SH-SY5Y (cell line): ENCODE data around the gene PCDH9.

Experiments
- GATA2 ChIP-seq: IDR thresholded peaks from 2 replicates; pipeline ENCODE4 v1.6.1; 2011; ENCODE audit warnings: mild to moderate bottlenecking, low read depth, low read length
- GATA3 ChIP-seq: IDR thresholded peaks from 2 replicates; pipeline ENCODE4 v1.6.1; 2011; ENCODE audit warnings: low read depth, mild to moderate bottlenecking, low read length, moderate library complexity

Gene PCDH9

DNA sequence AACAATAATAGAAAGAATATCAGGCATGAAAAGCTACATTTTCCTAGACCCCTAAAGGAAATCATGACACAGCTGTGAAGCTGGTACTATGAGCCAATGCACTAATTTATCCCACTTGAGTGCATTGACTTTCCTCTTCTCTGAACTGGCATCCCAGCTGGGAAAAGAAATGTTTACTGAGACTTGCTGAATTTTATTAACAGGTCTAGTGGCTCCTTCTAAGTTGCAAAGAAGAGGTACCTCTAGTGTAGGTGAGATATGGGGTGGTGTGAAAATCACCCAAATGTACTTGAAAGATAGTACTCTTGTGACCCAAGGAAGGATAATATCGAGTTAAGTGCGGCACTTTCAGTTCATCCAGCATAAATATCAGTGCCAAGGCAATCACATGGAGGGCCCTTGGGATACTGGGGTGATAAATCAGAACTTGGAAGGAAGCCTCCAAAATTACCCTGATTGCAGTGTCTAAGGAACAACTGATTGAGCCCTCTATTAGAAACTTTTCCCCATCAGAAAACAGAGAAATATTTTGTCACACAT is 369.2 kb downstream of the PCDH9 start:
- TF ChIP-seq GATA3, result no peak

DNA sequence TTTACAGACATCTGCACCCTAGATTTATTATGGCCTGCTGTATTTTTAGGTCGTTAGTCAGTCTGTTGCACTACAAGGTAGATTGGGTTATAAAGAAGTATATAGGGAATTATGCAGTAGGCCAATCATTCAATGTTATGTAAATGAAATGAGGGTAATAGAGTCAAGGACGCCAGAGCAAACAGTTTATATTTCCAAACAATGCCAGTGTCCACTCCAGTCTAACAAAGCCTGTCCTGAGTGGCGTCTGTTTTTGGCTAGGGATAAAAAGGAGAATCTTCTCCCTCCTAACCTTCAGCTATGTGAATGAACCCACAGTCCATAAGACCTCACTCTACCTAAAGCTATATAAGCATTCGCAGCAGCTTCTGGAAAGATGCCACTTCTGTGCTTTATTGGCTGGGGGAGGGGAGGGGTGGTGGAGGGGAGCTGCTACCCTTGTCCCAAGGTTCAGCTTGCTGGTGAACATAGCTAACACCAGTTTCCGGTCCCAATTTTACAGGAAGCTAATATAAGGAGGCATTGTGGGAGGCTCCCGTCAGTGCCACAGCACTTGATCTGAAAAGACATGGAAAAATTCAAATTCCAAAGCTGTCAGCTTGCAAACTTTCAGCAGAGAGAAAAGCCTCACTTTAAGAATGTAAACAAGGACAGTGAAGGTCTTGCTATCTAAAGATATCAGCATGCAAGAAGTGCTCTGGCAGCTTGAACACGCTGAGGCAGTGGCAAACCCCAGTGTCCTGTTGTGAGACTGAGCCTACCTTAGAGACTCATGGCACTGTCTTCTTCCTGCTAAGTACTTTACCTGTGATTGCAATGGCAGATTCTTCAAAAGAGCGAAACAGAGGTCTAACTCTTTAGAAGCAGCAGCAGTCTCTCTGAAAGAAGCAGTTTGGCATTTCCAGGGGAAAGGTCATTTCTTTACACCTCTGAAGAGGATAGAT is 369.9 kb downstream of the PCDH9 start:
- TF ChIP-seq GATA3 (no peak), GATA2 (no peak)

DNA sequence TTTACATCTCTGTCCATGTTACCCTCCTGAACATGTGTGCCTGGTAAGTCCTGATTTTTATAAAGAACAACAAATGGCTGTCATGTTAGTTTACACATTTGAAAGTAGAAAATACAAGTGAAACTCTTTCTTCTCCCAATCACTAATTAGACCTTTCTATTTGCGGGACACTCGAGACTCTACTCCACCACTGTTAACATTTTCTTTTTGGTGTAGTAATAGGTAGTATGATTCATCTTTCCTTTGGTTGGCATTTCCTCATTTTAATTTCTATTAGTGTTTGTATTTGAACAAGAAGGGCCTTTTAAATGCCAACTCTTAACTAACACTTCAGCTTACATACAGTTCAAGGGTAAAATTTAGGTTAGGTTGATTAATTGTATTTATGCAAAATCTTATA is 371.1 kb downstream of the PCDH9 start:
- TF ChIP-seq GATA2 (no peak), GATA3 (no peak)

DNA sequence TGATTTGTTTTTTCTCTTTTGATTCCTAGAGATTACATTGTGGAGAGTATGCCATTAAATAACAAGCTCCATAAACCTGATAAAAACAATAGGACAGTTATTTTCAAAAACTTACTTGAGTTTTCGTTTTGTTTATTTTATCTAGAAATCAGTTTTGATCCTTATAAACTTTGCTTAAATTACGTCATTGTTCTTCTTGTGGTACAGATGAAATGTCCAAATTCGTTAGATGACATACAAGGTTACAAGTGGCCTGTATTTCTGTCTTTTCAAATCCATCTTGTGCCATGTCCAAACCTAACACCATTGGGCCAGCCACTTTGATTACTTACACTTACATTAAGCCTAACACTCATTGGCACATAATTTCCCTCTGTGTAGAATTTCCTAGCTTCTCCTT is 372.0 kb downstream of the PCDH9 start:
- TF ChIP-seq GATA2, result no peak
- no peak for TF ChIP-seq GATA3

DNA sequence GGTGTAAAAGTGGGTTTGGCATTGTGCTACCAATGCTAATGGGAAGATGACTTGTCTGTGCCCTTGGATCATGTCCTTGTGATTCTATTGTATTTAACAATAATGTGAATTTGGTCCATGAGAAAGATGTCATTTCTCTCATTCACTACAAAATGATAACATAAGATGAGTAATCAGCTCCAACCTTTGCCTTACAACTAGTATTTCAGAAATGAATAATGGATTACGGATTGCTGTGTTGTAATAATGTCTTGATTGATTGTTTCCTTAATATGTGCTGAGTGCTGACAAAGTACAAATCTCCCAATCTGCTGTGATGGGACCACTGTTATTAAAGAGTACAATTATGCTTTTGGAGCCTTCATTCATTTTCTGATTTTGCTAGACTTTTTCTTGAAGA is 375.0 kb downstream of the PCDH9 start:
- no peak for TF ChIP-seq GATA2
- TF ChIP-seq GATA3, result no peak

DNA sequence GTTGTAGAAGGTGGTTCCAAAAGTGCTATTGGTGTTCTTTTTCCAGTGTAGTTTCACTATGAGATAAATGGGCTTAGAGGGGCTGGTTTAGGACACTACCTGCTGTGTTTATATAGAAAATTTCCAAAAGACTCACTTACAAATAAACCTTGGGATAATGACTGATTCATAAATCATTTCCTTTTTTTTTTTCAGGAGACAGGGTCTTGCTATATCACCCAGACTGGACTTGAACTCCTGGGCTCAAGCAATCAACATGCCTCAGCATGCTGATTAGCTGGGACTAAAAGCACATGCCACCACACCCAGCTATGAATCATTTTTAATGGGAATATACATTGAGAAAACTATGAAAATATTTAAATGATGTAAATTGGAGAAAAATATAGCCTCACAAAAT is 376.6 kb downstream of the PCDH9 start:
- TF ChIP-seq GATA2 (no peak), GATA3 (no peak)

DNA sequence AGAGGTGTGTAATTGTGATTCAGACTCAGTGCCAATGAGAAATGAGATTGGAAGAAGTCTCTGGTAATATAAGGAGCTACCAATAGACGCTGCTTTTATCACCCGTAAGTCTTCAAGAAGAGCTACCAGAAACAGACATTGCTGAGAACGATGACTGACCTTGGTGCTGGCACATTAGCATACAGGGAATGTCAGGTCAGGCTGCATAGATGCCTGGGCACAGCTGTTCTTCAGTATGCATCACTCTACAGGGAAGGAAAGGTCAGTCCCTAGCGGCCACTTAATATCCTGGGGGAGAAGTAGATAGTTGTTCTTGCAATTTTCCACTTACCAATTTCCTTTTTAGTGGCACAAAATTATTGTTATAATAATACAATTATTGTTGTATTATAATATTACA is 380.4 kb downstream of the PCDH9 start:
- TF ChIP-seq GATA3 (no peak), GATA2 (no peak)

DNA sequence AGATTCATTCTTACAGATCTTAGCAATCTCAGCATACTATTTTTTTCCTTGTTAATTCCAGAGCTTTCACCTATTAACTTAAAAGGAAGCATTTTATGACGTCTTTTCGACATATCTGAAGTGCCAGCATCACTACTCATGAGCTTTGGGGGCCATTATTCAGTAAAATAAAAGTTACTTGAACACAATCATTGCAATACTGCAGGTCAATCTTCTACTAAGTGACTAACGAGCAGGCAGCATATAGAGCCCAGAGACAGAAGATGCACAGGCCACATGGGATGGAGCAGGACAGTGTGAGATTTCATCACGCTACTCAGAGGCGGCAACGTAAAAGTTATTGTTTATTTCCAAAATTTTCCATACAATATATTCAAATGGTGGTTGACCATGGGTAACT is 382.6 kb downstream of the PCDH9 start:
- TF ChIP-seq GATA2, result no peak

DNA sequence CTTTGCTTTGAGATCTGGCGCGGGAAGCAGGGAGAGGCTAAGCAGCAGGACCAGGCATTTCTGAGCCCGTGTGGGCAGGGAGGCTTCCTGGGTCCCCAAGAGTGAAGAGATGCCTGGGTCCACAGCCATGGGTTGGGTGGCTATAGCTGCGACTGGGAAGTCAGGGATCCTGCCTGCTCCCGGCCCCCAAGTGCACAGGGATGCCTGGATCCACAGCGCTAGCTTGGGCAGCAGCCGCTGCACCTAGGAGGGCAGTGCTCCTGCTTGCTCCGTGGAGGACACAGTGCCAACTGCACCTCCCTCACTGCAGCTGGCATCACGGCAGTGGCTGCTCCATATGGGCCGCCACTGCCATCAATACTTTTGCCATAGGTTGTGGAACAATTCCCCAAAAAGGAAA is 384.7 kb downstream of the PCDH9 start:
- TF ChIP-seq GATA2 (no peak), GATA3 (no peak)

DNA sequence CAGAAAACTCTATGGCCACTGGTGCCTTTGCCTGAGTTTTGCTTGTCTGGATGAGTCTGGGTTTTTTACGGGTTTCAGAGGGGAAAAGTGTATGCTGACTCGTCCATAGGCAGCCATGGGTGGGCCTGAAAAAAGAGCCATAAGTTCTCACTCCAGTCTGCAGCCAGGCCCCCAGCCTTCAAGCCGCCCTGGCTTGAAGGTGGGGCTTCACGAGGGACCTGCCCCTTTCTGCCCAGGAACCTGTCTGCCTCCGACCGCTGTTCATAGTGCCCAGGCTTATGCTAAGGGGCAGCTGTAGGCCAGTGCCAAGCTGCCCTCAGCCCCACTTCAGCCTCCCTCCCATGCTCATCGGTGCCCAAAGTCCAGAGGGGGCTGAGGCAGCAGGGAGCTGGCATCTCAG is 385.2 kb downstream of the PCDH9 start:
- TF ChIP-seq GATA2, result no peak
- no peak for TF ChIP-seq GATA3

DNA sequence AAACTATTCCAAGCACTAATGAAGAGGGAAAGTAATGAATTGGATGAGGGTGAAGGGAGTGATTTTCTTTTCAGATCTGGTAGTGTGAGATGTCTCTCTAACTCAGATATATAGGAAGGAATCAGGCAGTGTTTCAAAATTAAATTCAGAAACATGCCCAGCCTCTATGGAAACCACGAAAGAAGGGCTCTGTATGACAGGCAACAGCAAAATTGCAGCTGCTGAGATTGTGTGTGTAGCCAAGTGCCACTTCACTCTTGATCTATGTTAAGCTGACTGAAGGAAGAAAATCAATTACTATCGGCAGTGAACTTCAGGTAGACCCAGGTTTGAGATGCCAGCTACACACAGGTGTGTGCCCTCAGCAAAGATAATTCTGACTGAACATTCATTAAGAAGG is 387.4 kb downstream of the PCDH9 start:
- TF ChIP-seq GATA2 (no peak), GATA3 (no peak)

DNA sequence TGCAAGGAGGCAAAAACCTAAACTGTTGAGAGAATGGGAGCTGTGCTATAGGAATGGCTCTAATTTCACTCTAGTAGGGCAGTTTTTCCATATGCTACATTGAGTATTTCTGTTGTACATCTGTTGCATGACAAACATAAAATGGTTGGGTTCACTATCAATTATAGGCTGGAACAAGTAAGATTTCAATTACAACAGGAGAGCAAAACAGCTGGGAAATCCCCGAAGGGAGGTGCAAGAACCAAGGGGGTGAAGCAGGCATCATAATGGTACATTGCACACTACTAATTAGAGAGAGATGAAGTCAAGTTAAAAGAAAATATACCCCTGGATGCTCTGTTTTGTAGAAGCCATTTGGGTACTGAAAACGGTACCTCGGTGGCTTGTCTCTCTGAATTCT is 389.5 kb downstream of the PCDH9 start:
- TF ChIP-seq GATA3, result no peak
- no peak for TF ChIP-seq GATA2

DNA sequence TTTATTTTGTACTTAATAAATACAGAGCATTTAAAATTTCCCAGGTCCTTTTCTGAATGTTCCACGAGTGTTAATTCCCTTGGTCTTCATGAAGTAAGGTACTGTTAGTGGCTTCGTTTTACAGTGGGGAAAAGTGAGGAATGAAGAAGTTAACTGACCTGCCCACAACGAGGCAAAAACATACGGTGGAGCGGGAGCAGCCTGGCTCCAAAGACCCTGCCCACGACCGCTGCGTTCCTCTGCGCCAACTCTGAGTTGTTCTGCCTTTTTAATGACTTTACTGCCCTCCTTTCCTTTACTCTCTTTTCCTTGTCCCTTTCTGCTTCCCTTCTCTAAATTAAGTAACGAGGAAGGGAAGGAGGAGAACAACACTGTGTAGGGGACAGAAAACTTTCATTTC is 392.9 kb downstream of the PCDH9 start:
- TF ChIP-seq GATA3 (no peak), GATA2 (no peak)

DNA sequence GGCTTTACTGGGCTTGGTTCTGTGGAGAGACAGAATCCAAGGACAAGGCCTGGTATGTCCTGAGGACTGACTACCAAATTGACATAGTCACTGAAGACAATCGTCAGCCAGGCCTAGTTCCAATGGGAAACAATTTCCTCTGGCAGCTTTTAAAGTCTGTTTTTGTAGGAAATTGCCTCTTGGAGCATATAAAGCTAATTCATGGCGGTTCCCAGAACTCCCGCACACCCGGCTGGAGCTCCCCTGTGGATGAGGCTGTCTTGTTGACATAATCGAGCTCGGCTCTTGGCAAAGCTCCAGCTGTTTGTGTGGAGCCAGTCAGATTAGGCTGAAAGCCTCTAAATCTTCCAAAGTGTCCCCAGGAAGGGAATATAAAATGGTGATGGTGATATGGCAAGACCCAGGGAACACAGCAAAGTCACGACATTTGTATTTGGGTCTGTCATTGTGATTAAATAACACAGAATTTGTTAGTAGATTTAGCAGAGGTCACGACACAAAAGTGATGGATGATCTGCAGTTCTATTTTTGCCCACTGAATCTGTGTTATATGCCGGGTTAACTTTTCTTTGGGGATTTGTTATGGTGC is 395.0 kb downstream of the PCDH9 start:
- TF ChIP-seq GATA3 (no peak), GATA2 (0 out of 2 replicates have a peak, but pooled peaks have one; percentile 12)
